ENCODE data around the gene HOOK1. TPM values are rescaled to one million over a fixed set of nuclear protein-coding genes. Genes with fewer than 3 reads are reported as not detected.

HOOK1 gene
- total and polyA plus RNA-seq, 2 of the 13 experiments (the other 11 are each of a cell fraction or from before 2014, with no cell fraction given) = 11.3 to 24.2 TPM

DNA sequence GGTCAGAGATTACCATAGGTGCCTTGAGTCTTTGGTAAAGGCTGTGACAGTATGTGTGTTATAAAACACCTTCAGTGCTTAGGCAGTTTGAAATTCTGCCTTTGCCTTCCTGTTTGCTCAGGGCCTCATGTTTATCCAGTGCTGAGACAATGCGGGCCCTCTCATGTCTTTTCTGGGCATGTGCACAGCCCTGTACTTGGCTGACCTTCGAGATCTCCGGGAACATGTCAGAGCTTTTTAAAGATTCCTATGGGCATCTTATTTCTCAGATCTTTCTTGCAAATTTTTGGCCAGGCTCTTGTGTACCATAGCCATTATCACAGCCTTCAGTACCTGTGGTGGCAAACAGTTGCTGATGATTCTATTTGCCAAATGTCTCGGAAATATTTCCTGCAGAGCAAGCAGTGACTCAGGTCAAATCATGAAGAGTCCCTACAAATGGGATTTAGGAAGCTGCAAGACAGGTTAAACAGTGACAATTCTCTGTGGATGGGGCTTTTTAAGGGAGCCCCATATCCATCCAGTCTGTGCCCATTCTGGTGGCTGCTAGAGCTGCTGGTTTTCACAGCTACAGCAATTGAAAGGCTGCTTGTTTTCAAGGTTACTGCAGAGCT lies 42.1 kb downstream of the HOOK1 start (continued):
- TF ChIP-seq, protein P1, sequence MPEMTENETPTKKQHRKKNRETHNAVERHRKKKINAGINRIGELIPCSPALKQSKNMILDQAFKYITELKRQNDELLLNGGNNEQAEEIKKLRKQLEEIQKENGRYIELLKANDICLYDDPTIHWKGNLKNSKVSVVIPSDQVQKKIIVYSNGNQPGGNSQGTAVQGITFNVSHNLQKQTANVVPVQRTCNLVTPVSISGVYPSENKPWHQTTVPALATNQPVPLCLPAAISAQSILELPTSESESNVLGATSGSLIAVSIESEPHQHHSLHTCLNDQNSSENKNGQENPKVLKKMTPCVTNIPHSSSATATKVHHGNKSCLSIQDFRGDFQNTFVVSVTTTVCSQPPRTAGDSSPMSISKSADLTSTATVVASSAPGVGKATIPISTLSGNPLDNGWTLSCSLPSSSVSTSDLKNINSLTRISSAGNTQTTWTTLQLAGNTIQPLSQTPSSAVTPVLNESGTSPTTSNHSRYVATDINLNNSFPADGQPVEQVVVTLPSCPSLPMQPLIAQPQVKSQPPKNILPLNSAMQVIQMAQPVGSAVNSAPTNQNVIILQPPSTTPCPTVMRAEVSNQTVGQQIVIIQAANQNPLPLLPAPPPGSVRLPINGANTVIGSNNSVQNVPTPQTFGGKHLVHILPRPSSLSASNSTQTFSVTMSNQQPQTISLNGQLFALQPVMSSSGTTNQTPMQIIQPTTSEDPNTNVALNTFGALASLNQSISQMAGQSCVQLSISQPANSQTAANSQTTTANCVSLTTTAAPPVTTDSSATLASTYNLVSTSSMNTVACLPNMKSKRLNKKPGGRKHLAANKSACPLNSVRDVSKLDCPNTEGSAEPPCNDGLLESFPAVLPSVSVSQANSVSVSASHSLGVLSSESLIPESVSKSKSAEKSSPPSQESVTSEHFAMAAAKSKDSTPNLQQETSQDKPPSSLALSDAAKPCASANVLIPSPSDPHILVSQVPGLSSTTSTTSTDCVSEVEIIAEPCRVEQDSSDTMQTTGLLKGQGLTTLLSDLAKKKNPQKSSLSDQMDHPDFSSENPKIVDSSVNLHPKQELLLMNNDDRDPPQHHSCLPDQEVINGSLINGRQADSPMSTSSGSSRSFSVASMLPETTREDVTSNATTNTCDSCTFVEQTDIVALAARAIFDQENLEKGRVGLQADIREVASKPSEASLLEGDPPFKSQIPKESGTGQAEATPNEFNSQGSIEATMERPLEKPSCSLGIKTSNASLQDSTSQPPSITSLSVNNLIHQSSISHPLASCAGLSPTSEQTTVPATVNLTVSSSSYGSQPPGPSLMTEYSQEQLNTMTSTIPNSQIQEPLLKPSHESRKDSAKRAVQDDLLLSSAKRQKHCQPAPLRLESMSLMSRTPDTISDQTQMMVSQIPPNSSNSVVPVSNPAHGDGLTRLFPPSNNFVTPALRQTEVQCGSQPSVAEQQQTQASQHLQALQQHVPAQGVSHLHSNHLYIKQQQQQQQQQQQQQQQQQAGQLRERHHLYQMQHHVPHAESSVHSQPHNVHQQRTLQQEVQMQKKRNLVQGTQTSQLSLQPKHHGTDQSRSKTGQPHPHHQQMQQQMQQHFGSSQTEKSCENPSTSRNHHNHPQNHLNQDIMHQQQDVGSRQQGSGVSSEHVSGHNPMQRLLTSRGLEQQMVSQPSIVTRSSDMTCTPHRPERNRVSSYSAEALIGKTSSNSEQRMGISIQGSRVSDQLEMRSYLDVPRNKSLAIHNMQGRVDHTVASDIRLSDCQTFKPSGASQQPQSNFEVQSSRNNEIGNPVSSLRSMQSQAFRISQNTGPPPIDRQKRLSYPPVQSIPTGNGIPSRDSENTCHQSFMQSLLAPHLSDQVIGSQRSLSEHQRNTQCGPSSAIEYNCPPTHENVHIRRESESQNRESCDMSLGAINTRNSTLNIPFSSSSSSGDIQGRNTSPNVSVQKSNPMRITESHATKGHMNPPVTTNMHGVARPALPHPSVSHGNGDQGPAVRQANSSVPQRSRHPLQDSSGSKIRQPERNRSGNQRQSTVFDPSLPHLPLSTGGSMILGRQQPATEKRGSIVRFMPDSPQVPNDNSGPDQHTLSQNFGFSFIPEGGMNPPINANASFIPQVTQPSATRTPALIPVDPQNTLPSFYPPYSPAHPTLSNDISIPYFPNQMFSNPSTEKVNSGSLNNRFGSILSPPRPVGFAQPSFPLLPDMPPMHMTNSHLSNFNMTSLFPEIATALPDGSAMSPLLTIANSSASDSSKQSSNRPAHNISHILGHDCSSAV (CRISPR knock-in tag; IDR thresholded peaks at IDR 0.05; ENCODE audit: borderline replicate concordance) = no peak
- peak; percentile 58; the same call in 1 of the 2 replicates for TF ChIP-seq BCL6 (CRISPR knock-in tag; IDR thresholded peaks at IDR 0.05)
- TF ChIP-seq SP5 (CRISPR knock-in tag; IDR thresholded peaks at IDR 0.05; ENCODE audit: borderline replicate concordance, low read depth) = 0 out of 2 replicates have a peak, but pooled peaks have one; percentile 22
- TF ChIP-seq, protein P2, sequence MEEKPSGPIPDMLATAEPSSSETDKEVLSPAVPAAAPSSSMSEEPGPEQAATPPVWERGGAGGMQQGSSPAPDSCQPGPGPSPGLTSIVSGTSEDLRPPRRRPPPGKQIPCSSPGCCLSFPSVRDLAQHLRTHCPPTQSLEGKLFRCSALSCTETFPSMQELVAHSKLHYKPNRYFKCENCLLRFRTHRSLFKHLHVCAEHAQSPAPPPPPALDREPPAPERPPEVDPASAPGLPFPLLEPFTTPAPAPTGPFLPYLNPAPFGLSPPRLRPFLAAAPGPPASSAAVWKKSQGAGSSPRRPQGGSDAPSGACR (CRISPR knock-in tag; IDR thresholded peaks at IDR 0.05) = 0 out of 2 replicates have a peak, but pooled peaks have one; percentile 49
- TF ChIP-seq, protein P3, sequence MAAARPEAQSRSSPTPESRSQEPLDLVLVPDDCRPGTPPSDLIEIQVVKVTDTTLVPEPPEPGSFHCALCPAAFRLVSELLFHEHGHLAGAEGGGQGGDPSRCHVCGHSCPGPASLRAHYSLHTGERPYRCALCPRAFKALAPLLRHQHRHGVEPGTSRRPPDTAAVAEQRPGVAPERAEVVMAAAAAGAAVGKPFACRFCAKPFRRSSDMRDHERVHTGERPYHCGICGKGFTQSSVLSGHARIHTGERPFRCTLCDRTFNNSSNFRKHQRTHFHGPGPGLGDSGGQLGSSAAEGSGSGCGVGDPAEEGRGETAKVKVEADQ (CRISPR knock-in tag; IDR thresholded peaks at IDR 0.05; ENCODE audit: borderline replicate concordance) = 0 out of 2 replicates have a peak, but pooled peaks have one; percentile 44
- TF ChIP-seq PITX1 (CRISPR knock-in tag; IDR thresholded peaks at IDR 0.05) = peak; percentile 75
- peak; percentile 61; the same call in 1 of the 2 replicates for TF ChIP-seq NR2F6 (IDR thresholded peaks at IDR 0.05)
- peak; percentile 70 for TF ChIP-seq NR2F6 (CRISPR knock-in tag; IDR thresholded peaks at IDR 0.05)
- TF ChIP-seq, protein P4, sequence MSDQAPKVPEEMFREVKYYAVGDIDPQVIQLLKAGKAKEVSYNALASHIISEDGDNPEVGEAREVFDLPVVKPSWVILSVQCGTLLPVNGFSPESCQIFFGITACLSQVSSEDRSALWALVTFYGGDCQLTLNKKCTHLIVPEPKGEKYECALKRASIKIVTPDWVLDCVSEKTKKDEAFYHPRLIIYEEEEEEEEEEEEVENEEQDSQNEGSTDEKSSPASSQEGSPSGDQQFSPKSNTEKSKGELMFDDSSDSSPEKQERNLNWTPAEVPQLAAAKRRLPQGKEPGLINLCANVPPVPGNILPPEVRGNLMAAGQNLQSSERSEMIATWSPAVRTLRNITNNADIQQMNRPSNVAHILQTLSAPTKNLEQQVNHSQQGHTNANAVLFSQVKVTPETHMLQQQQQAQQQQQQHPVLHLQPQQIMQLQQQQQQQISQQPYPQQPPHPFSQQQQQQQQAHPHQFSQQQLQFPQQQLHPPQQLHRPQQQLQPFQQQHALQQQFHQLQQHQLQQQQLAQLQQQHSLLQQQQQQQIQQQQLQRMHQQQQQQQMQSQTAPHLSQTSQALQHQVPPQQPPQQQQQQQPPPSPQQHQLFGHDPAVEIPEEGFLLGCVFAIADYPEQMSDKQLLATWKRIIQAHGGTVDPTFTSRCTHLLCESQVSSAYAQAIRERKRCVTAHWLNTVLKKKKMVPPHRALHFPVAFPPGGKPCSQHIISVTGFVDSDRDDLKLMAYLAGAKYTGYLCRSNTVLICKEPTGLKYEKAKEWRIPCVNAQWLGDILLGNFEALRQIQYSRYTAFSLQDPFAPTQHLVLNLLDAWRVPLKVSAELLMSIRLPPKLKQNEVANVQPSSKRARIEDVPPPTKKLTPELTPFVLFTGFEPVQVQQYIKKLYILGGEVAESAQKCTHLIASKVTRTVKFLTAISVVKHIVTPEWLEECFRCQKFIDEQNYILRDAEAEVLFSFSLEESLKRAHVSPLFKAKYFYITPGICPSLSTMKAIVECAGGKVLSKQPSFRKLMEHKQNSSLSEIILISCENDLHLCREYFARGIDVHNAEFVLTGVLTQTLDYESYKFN (CRISPR knock-in tag; conservative IDR thresholded peaks at IDR 0.05) = peak; percentile 85
- no peak for TF ChIP-seq ZSCAN31 (CRISPR knock-in tag; IDR thresholded peaks at IDR 0.05; ENCODE audit: low read depth)
- TF ChIP-seq RXRB (CRISPR knock-in tag; IDR thresholded peaks at IDR 0.05; ENCODE audit: borderline replicate concordance) = peak; percentile 60; the same call in 1 of the 2 replicates
- peak; percentile 45; the same call in 1 of the 2 replicates for TF ChIP-seq HNF4A (CRISPR knock-in tag; IDR thresholded peaks at IDR 0.05)
- TF ChIP-seq, protein P5, sequence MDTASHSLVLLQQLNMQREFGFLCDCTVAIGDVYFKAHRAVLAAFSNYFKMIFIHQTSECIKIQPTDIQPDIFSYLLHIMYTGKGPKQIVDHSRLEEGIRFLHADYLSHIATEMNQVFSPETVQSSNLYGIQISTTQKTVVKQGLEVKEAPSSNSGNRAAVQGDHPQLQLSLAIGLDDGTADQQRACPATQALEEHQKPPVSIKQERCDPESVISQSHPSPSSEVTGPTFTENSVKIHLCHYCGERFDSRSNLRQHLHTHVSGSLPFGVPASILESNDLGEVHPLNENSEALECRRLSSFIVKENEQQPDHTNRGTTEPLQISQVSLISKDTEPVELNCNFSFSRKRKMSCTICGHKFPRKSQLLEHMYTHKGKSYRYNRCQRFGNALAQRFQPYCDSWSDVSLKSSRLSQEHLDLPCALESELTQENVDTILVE (CRISPR knock-in tag; IDR thresholded peaks at IDR 0.05) = peak; percentile 51; the same call in 1 of the 2 replicates
- peak; percentile 80 for TF ChIP-seq ZNF614 (CRISPR knock-in tag; IDR thresholded peaks at IDR 0.05; ENCODE audit: borderline replicate concordance)
- TF ChIP-seq SAP130 (CRISPR knock-in tag; IDR thresholded peaks at IDR 0.05; ENCODE audit: low read depth) = peak; percentile 77

All from HepG2 (cell line).